HEK293 (cell line): ENCODE measurements around the gene USP27X.

Source experiments
- CTCF ChIA-PET: fragments of 350-600 bp; formaldehyde crosslinking; extraction: SDS; loops from one replicate; lab custom pipeline; 2021; ENCODE audit warnings: antibody characterized with exemption; lab: Yijun Ruan, JAX
- POLR2A ChIA-PET: fragments of 300-600 bp; formaldehyde crosslinking; extraction: SDS; loops from one replicate; lab custom pipeline; 2020; ENCODE audit warnings: antibody characterized with exemption, inconsistent platforms; lab: Yijun Ruan, JAX
- H3K27ac ChIP-seq: fragments of 200-500 bp; sonication (Bioruptor generic); 2 replicates; pipeline ENCODE4 v1.5.1; 2014; ENCODE audit warnings: low read depth, low read length, control low read depth, inconsistent platforms; ENCODE audit errors: extremely low read depth
- H3K36me3 ChIP-seq, 2 experiments: fragments of 200-500 bp in 1 of 2; sonication (Bioruptor generic) in 1 of 2; 1 replicate in 1 of 2; 2 replicates in 1 of 2; pipeline ENCODE4 v1.5.1; 2014 to 2017; ENCODE audit warnings: inconsistent platforms in 2 of 2, low read length in 2 of 2; ENCODE audit not compliant: control insufficient read depth in 2 of 2, insufficient read depth in 1 of 2
- H3K4me1 ChIP-seq: fragments of 200-500 bp; sonication (Bioruptor generic); 2 replicates; pipeline ENCODE4 v1.5.1; 2014; ENCODE audit warnings: mild to moderate bottlenecking, low read length, inconsistent platforms; ENCODE audit not compliant: control insufficient read depth, insufficient read depth
- H3K4me3 ChIP-seq: 2 replicates; pipeline ENCODE4 v1.5.1; 2011; ENCODE audit warnings: low read depth, mild to moderate bottlenecking, control low read depth, low read length, moderate library complexity
- H3K9me3 ChIP-seq: fragments of 200-500 bp; sonication (Bioruptor generic); 2 replicates; pipeline ENCODE4 v1.5.1; 2014; ENCODE audit warnings: low read depth, low read length, inconsistent platforms; ENCODE audit not compliant: control insufficient read depth, insufficient read depth
- AEBP2 ChIP-seq: fragments of 450-650 bp; formaldehyde crosslinking; IDR thresholded peaks from 2 replicates; pipeline ENCODE4 v1.5.1; 2016; ENCODE audit warnings: missing biosample characterization, missing genetic modification characterization, borderline replicate concordance
- BCL11A ChIP-seq: fragments of 450-650 bp; formaldehyde crosslinking; IDR thresholded peaks from 2 replicates; pipeline ENCODE4 v1.5.1; 2016; ENCODE audit warnings: low read depth, missing biosample characterization, missing genetic modification characterization
- BCL11B ChIP-seq: fragments of 450-650 bp; formaldehyde crosslinking; IDR thresholded peaks from 2 replicates; pipeline ENCODE4 v1.5.1; 2016; ENCODE audit warnings: low read depth, missing biosample characterization, missing genetic modification characterization
- FEZF1 ChIP-seq: fragments of 450-650 bp; formaldehyde crosslinking; IDR thresholded peaks from 2 replicates; pipeline ENCODE4 v1.5.1; 2016; ENCODE audit warnings: missing biosample characterization, missing genetic modification characterization
- GLI2 ChIP-seq: fragments of 450-650 bp; formaldehyde crosslinking; IDR thresholded peaks from 2 replicates; pipeline ENCODE4; 2017; ENCODE audit warnings: missing biosample characterization, missing genetic modification characterization, low read depth, borderline replicate concordance
- KLF8 ChIP-seq: fragments of 450-650 bp; formaldehyde crosslinking; IDR thresholded peaks from 2 replicates; pipeline ENCODE4 v1.5.1; 2016; ENCODE audit warnings: missing biosample characterization, missing genetic modification characterization
- REPIN1 ChIP-seq: fragments of 450-650 bp; formaldehyde crosslinking; IDR thresholded peaks from 2 replicates; pipeline ENCODE4 v1.5.1; 2017; ENCODE audit warnings: missing biosample characterization, missing genetic modification characterization, low read depth
- ZBTB20 ChIP-seq: fragments of 450-650 bp; formaldehyde crosslinking; IDR thresholded peaks from 2 replicates; pipeline ENCODE4 v1.5.1; 2016; ENCODE audit warnings: missing biosample characterization, missing genetic modification characterization
- ZBTB48 ChIP-seq: fragments of 450-650 bp; formaldehyde crosslinking; IDR thresholded peaks from 2 replicates; pipeline ENCODE4 v1.5.1; 2016; ENCODE audit warnings: missing biosample characterization, missing genetic modification characterization
- ZNF10 ChIP-seq: fragments of 450-650 bp; formaldehyde crosslinking; IDR thresholded peaks from 2 replicates; pipeline ENCODE4 v1.5.1; 2017; ENCODE audit warnings: missing biosample characterization, missing genetic modification characterization
- ZNF175 ChIP-seq: fragments of 450-650 bp; formaldehyde crosslinking; IDR thresholded peaks from 2 replicates; pipeline ENCODE4 v1.5.1; 2016; ENCODE audit warnings: missing biosample characterization, missing genetic modification characterization
- ZNF292 ChIP-seq: fragments of 450-650 bp; formaldehyde crosslinking; IDR thresholded peaks from 2 replicates; pipeline ENCODE4 v1.5.1; 2016; ENCODE audit warnings: low read depth, missing biosample characterization, missing genetic modification characterization, borderline replicate concordance
- ZNF311 ChIP-seq: fragments of 450-650 bp; formaldehyde crosslinking; IDR thresholded peaks from 2 replicates; pipeline ENCODE4 v1.5.1; 2017; ENCODE audit warnings: missing biosample characterization, missing genetic modification characterization, borderline replicate concordance
- ZNF530 ChIP-seq: fragments of 450-650 bp; formaldehyde crosslinking; IDR thresholded peaks from 2 replicates; pipeline ENCODE4 v1.5.1; 2016; ENCODE audit warnings: low read depth, missing biosample characterization, missing genetic modification characterization
- ZNF596 ChIP-seq: fragments of 450-650 bp; IDR thresholded peaks from 2 replicates; pipeline ENCODE4 v1.5.0; 2018; ENCODE audit warnings: missing biosample characterization, mild to moderate bottlenecking, missing genetic modification characterization, moderate library complexity
- ZNF645 ChIP-seq: fragments of 450-650 bp; formaldehyde crosslinking; IDR thresholded peaks from 2 replicates; pipeline ENCODE4; 2016; ENCODE audit warnings: missing biosample characterization, missing genetic modification characterization
- ZNF654 ChIP-seq: fragments of 450-650 bp; formaldehyde crosslinking; IDR thresholded peaks from 2 replicates; pipeline ENCODE4 v1.5.1; 2016; ENCODE audit warnings: low read depth, missing biosample characterization, missing genetic modification characterization
- ZNF670 ChIP-seq: fragments of 450-650 bp; formaldehyde crosslinking; IDR thresholded peaks from 2 replicates; pipeline ENCODE4 v1.5.1; 2016; ENCODE audit warnings: missing biosample characterization, missing genetic modification characterization, low read depth
- ZNF843 ChIP-seq: fragments of 450-650 bp; formaldehyde crosslinking; IDR thresholded peaks from 2 replicates; pipeline ENCODE4 v1.5.1; 2016; ENCODE audit warnings: missing biosample characterization, missing genetic modification characterization

Gene USP27X

GRCh38 chrX:49860867-49861535 lies 18.3 kb upstream of the USP27X start (continued):
- TF ChIP-seq AEBP2 (tag by site-specific recombination) (no peak), GLI2 (tag by site-specific recombination) (no peak), ZNF10 (tag by site-specific recombination) (no peak), ZNF175 (tag by site-specific recombination) (no peak), BCL11B (tag by site-specific recombination) (no peak)

- H3K4me1 ChIP-seq = no peaks in the 10 kb centered on the region
- H3K36me3 ChIP-seq = no peaks in the 10 kb centered on the region
- H3K4me3 ChIP-seq = no peak overlapping the region
- CTCF ChIA-PET = no interaction called here
- no peak overlapping the region for H3K27ac ChIP-seq
- TF ChIP-seq ZNF645 (no peak), ZNF311 (tag by site-specific recombination) (no peak), ZNF596 (tag by site-specific recombination) (no peak), REPIN1 (tag by site-specific recombination) (no peak), ZNF292 (tag by site-specific recombination) (no peak), ZBTB48 (tag by site-specific recombination) (no peak), ZBTB20 (no peak), FEZF1 (tag by site-specific recombination) (no peak), BCL11A (no peak)
- TF ChIP-seq, all 188 proteins: peak for 0
- H3K9me3 ChIP-seq = no peaks in the 10 kb centered on the region
- POLR2A ChIA-PET = no interaction called here
Measured at GRCh38 chrX:49862093-49862492, 17.2 kb upstream of the USP27X start.

GRCh38 chrX:49868739-49869138 lies 10.5 kb upstream of the USP27X start:
- no peaks in the 10 kb centered on the region for H3K4me1 ChIP-seq
- POLR2A ChIA-PET = no interaction called here
- CTCF ChIA-PET = interaction anchor here (1.0 to 1.2 kb wide), 2 partner anchors 30 to 115 kb away, joined by 3 read pairs; no protein-coding TSS in a partner anchor
- no peak overlapping the region for H3K27ac ChIP-seq
- TF ChIP-seq ZNF843 = no peak
- TF ChIP-seq KLF8 (tag by site-specific recombination) = no peak
- no peak for TF ChIP-seq ZNF530 (tag by site-specific recombination)
- H3K36me3 ChIP-seq = no peaks in the 10 kb centered on the region
- no peaks in the 10 kb centered on the region for H3K9me3 ChIP-seq
- no peak overlapping the region for H3K4me3 ChIP-seq

GRCh38 chrX:49876750-49877149 lies 2.5 kb upstream of the USP27X start:
- Histone ChIP-seq H3K9me3 (no peaks in the 10 kb centered on the region), H3K4me3 (no peak overlapping the region), H3K4me1 (no peaks in the 10 kb centered on the region), H3K36me3 (peaks cover 0 to 12% of the 10 kb centered on the region in 2 experiments; a peak in 1 of 3 replicates), H3K27ac (no peak overlapping the region)
- no peak for TF ChIP-seq ZNF670
- peak; percentile 30; the same call in 1 of the 2 replicates for TF ChIP-seq ZNF654
- POLR2A ChIA-PET = no interaction called here
- CTCF ChIA-PET = interaction anchor here (0.7 to 2.6 kb wide), 11 partner anchors 10 to 585 kb away, joined by 3 to 18 read pairs (median 4); no protein-coding TSS in a partner anchor
